ENCODE measurements around the gene CHRNG.
"Not testable (repeated sequence)": the region's sequence is repeated elsewhere in the genome, so short reads cannot be mapped to it uniquely, and the experiment has no call there.

Gene CHRNG

DNA sequence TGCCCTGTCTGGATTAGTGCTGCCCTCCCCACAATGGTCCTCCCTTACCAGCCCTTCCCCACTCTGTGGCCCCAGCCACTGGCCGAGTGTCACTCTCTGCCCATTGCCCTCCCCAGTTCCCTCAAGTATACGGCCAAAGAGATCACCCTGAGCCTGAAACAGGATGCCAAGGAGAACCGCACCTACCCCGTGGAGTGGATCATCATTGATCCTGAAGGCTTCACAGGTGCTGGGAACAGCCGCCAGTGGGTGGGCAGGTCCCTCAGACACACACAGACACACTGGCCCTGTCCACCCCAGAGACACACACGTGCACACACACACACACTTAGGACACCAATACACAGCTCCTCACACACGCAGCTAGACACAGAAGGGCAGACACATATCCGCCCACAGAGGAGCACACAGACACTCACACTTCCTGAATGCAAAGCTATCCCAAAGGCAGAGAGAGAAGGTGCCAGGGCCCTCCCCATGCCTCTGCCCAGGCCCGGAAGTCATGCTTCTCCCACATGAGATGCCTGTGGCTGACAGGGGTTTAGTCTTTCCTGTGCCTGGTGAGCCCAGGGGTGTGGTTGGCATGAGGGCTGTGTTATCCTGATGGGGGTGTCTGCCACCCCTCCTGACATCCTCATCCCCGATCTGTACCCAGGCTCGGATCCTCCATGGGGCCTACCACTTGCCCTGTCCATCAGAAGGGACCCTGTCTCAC is 10.6 kb upstream of the CHRNG start:
- no peak for DNase-seq

GRCh38 chr2:232529806-232530547 is 9.5 kb upstream of the CHRNG start:
- no peak for DNase-seq

- DNase-seq, result no peak
Measured at GRCh38 chr2:232530626-232531260, 8.7 kb upstream of the CHRNG start.

DNA sequence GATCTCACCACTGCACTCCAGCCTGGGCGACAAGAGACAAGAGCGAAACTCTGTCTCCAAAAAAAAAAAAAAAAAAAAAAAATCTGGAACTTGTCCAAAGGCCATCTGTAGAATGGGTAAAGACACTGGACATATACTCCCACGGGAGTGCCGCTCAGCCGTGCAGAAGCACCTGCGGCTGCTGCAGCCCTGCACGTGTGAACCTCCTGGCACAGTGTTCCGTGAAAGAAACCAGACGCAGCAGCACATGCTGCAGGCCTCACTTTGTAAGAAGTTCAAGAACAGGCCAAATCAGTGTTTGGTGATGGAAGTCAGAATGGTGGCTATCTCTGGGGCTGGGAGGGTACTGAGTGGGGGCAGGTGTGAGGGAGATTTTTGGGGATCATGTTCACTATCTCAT is 7.1 kb upstream of the CHRNG start:
- DNase-seq, result no peak

- not testable (repeated sequence) for DNase-seq
Measured at GRCh38 chr2:232532821-232533220, 6.7 kb upstream of the CHRNG start.

GRCh38 chr2:232533944-232534710 is 5.4 kb upstream of the CHRNG start:
- DNase-seq, result peak; percentile 57

DNA sequence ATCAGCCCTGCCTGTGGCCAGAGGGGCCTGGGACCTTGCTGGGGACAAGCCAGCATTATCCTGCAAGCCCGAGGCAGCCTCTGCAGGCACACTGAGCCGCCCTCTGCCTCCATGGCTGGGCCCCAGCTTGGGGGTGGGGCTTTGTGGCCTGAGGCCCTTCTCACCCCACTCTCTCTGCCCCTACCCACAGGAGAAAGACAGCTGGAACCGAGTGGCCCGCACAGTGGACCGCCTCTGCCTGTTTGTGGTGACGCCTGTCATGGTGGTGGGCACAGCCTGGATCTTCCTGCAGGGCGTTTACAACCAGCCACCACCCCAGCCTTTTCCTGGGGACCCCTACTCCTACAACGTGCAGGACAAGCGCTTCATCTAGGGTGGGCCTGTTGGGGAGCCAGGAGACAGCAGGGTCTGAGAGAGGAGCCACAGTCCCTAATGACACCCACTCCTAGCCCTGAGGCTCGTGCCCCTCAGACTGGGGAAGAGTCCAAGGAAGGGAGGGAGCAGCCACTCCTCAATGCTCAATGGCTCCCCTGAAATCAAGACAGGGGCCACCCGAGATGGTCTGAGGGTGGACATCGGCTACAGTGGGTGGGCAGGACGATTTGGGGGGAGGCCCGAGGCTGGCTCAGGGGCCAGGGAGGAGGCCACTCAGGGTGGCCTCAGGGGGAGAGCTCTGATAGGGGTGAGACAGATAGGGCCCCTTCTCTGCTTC is 4.4 kb upstream of the CHRNG start:
- DNase-seq, result no peak

DNA sequence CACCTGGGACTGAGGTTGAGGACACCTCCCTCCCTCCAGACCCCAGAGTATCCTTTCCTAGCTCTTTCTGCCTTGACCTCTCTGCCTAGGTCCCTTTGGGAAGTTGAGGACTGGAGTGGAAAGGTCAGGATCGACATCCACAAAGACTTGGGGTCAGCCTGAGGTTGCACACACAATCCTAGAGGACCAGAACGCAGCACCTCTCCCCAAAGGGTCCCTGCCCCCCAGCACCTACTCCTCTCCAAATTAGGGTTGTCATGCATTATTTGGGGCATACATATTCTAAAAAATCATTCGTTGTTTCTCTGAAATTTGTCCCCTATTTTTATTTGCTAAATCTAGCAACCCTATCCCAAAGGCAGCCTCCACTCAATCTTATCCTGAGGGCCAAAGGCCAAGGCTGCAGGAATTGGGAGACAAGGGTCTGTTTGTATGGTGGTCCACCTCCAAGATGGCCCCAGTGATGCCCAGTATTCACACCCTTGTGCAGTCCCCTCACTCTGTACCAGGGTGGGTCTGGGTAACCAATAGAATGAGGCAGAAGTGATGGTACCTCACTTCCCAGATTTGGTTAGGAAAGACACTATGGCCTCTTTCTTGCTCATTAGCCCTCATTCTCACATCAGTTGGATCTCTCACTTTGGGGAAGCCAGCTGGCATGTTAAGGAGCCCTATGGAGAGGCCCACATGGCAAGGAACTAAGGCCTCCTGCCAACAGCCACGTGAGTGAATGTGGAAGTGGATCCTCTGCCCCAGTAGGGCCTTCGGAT is 3.5 kb upstream of the CHRNG start:
- DNase-seq, result no peak

- peak; percentile 63 for DNase-seq
Measured at GRCh38 chr2:232537079-232537478, 2.4 kb upstream of the CHRNG start.

GRCh38 chr2:232537499-232537898 is 2.0 kb upstream of the CHRNG start:
- DNase-seq, result no peak

DNA sequence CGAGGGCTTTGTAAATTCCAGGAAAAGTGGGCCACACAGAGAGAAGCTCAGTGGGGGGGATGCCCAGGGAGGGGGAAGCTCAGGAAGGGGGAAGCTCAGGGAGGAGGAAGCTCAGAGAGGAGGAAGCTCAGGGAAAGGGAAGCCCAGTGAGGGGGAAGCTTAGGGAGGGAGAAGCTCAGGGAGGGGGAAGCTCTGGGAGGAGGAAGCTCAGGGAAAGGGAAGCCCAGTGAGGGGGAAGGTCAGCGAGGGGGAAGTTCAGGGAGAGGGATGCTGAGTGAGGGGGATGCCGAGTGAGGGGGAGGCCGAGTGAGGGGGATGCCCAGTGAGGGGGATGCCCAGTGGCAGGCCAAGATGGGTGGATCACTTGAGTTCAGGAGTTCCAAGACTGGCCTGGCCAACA is 821 bp upstream of the CHRNG start:
- DNase-seq, result no peak

DNA sequence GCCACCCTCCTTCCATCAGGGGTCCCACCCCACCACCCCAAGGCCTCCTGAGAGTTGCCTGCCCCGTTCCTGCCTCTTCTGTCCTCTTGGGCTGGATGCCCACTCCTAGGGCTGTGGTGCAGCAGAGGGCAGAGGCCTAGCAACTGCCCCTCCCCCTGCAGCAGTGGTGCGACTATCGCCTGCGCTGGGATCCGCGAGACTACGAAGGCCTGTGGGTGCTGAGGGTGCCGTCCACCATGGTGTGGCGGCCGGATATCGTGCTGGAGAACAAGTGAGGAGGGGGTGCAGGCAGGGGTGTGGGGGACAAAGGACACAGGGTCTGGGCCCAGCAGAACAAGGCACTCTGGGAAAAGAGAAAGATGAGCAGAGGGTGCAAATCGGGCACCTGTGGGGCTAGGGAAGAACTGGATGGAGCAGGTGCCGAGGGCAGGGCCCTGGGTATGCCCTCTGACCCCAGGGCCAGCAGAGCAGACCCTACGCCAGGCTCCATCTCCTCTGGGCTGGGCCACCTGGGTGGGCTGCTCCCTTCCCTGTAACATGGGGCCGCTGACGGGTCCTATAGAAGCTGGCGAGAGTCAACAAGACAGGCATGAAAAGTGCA is 1.0 kb downstream of the CHRNG start:
- no peak for DNase-seq

- peak; percentile 52 for DNase-seq
Measured at GRCh38 chr2:232541195-232541960, 1.9 kb downstream of the CHRNG start.

DNA sequence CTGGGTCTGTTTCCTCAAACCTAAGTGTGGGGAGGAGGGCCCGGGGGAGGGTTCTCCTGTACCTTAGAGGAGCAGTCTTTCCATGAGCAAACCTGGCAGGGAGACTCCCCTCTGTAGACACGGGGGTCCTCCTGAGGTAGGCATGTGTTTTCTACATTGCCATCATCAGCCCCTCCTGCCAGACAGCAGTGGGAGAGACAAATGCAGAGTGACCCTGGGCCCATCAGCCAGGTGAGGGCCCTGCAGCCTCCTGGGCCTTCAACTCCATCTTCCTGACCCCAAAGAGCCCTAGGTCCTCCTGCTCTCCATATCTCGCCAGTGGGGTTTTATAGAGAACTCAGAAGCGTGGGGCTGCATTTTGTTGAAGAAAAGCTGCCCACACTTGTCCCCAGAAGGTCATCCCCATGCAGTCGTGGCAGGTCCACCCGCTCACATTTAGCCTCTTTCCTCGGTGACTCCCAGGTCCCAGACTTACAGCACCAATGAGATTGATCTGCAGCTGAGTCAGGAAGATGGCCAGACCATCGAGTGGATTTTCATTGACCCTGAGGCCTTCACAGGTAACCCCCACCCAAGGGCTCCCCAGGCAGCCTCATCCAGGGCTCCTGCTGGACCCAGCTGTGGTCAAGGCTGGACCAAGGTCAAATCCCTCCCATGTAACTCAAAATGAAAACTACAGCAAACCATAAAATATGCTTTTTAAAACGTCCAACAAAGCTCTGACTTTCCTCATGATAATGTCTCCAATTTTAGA is 2.6 kb downstream of the CHRNG start:
- no peak for DNase-seq

DNA sequence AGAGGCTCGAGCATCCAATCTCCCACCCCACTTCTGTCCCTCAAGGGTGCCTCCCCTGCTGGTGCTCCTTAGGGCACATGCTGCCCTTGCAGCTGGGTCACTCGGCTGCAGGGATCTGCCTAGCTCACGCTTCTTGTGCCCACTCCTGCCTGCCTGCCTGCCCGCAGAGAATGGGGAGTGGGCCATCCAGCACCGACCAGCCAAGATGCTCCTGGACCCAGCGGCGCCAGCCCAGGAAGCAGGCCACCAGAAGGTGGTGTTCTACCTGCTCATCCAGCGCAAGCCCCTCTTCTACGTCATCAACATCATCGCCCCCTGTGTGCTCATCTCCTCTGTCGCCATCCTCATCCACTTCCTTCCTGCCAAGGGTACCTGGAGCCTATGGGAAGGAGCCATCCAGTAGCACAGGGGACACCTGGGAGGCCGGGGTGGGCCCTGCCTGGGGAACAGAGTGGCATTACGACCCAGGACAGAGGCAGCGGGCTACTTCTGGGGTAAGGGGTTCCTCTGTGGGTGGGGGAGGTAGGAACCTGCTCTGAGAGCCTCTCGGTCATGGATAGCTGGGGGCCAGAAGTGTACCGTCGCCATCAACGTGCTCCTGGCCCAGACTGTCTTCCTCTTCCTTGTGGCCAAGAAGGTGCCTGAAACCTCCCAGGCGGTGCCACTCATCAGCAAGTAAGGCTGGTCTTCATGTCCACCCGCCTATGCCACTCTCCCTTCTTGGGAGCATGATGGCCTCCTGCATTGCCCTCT is 3.4 kb downstream of the CHRNG start:
- DNase-seq, result no peak

DNA sequence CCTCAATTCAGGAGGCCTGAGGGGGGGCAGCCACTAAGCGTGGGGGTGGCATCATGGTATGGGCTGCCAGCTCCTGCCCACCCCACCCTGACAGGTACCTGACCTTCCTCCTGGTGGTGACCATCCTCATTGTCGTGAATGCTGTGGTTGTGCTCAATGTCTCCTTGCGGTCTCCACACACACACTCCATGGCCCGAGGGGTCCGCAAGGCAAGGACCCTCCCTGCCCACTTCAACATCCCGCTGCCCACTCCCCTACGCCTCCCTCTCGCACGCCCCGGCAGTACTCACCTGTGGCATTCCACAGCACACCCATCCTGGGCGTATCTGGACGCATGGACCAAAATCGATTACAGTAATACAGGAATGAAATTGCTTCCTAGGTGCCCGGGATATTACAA is 4.0 kb downstream of the CHRNG start:
- DNase-seq, result no peak

- no peak for DNase-seq
Measured at GRCh38 chr2:232543928-232544631, 4.6 kb downstream of the CHRNG start.

GRCh38 chr2:232544674-232545073 is 5.2 kb downstream of the CHRNG start:
- no peak for DNase-seq
